Smooth muscle cell (in vitro differentiated cells): ENCODE results near the gene KCP. TPM values are rescaled to one million over a fixed set of nuclear protein-coding genes. Genes with fewer than 3 reads are reported as not detected.

Source experiments
- DNase-seq: peaks from one replicate; lab custom pipeline; 2025; ENCODE audit not compliant: unreplicated experiment; lab: John Stamatoyannopoulos, UW
- H2AFZ ChIP-seq: fragments of 200-600 bp; sonication (generic); 2 replicates; pipeline ENCODE4 v1.6.0; 2016; ENCODE audit warnings: antibody characterized with exemption, low read depth, mild to moderate bottlenecking
- H3F3A ChIP-seq: fragments of 200-600 bp; sonication (generic); 2 replicates; pipeline ENCODE4 v1.6.0; 2017; ENCODE audit warnings: antibody characterized with exemption, low read depth
- H3K27ac ChIP-seq: fragments of 200-600 bp; sonication (generic); 2 replicates; pipeline ENCODE4 v1.5.1; 2016; ENCODE audit warnings: low read depth, mild to moderate bottlenecking
- H3K27me3 ChIP-seq: fragments of 200-600 bp; sonication (generic); 2 replicates; pipeline ENCODE4 v1.6.1; 2016; ENCODE audit warnings: low read depth, mild to moderate bottlenecking
- H3K36me3 ChIP-seq: fragments of 200-600 bp; sonication (generic); 2 replicates; pipeline ENCODE4 v1.5.1; 2016; ENCODE audit warnings: low read depth
- H3K4me1 ChIP-seq: fragments of 200-600 bp; sonication (generic); 2 replicates; pipeline ENCODE4 v1.5.1; 2016; ENCODE audit warnings: low read depth
- H3K4me2 ChIP-seq: fragments of 200-600 bp; sonication (generic); 2 replicates; pipeline ENCODE4 v1.6.0; 2016; ENCODE audit warnings: mild to moderate bottlenecking
- H3K4me3 ChIP-seq: fragments of 200-600 bp; sonication (generic); 2 replicates; pipeline ENCODE4 v1.5.1; 2016; ENCODE audit warnings: mild to moderate bottlenecking
- H3K79me2 ChIP-seq: fragments of 200-600 bp; sonication (generic); 2 replicates; pipeline ENCODE4 v1.6.0; 2016; ENCODE audit warnings: low read depth, mild to moderate bottlenecking
- H3K9ac ChIP-seq: fragments of 200-600 bp; sonication (generic); 2 replicates; pipeline ENCODE4 v1.6.0; 2016; ENCODE audit warnings: low read depth
- H3K9me3 ChIP-seq: fragments of 200-600 bp; sonication (generic); replicated peaks from 2 replicates; pipeline ENCODE4 v1.5.1; 2016; ENCODE audit warnings: low read depth
- H4K20me1 ChIP-seq: fragments of 200-600 bp; sonication (generic); 2 replicates; pipeline ENCODE4 v1.6.0; 2016; ENCODE audit warnings: low read depth
- WGBS: methylation state at CpG from one replicate; pipeline ENCODE4 v1.1.7; 2016; ENCODE audit warnings: low lambda C conversion rate; 5-methylcytosine and 5-hydroxymethylcytosine counted together
- polyA plus RNA-seq: library from polyadenylated mRNA; unstranded; fragments of >200 nt; fragmentation: Nextera tagmentation; extraction: Ambion mirVana; gene quantifications from 2 replicates; pipeline ENCODE4 v1.2.1, GENCODE V29; 2016
- total RNA-seq: library from RNA; depleted of rRNA; stranded (reverse); fragments of >200 nt; gene quantifications from 2 replicates; pipeline ENCODE4 v1.2.3, GENCODE V29; 2014
- TF ChIP-seq, protein P1 (sequence below): fragments of 200-600 bp; sonication (generic); IDR thresholded peaks from 2 replicates; pipeline ENCODE4 v1.5.1; 2017; ENCODE audit warnings: borderline replicate concordance, mild to moderate bottlenecking, antibody characterized with exemption; ENCODE audit not compliant: insufficient read depth, poor library complexity, severe bottlenecking

Gene KCP
- total and polyA plus RNA-seq, 2 experiments from 2014 or later: 0.99 to 4.5 TPM

DNA sequence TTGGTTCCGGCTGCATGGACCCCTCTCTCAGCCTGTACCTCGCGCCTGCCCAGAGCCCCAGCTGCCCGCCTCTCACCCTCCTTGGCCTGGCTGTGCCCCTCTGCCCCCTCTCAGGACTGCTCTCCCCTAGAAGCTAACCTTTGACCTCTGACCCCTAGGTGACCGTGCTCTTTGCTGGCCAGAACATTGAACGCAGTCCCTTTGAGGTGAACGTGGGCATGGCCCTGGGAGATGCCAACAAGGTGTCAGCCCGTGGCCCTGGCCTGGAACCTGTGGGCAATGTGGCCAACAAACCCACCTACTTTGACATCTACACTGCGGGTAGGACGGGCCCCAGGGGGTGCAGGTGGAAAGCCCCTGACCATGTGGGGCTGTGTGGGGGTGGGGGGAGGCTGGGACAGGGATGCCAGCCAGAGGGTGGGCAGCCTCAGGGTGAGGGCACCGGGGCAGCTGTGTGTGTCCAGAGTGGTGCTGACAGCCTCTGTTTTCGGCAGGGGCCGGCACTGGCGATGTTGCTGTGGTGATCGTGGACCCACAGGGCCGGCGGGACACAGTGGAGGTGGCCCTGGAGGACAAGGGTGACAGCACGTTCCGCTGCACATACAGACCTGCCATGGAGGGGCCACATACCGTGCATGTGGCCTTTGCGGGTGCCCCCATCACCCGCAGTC, 72.3 kb downstream of the KCP start:
- Histone ChIP-seq H3F3A (no peaks in the 10 kb centered on the region), H3K4me3 (no peak overlapping the region), H3K27ac (no peak overlapping the region), H3K27me3 (no peaks in the 10 kb centered on the region), H3K4me1 (peaks cover 11% of the 10 kb centered on the region), H3K9ac (no peak overlapping the region), H4K20me1 (peaks cover 88% of the 10 kb centered on the region), H3K79me2 (no peaks in the 10 kb centered on the region), H3K36me3 (no peaks in the 10 kb centered on the region), H3K9me3 (no peaks in the 10 kb centered on the region), H2AFZ (no peak overlapping the region), H3K4me2 (no peak overlapping the region)
- TF ChIP-seq, protein P1, sequence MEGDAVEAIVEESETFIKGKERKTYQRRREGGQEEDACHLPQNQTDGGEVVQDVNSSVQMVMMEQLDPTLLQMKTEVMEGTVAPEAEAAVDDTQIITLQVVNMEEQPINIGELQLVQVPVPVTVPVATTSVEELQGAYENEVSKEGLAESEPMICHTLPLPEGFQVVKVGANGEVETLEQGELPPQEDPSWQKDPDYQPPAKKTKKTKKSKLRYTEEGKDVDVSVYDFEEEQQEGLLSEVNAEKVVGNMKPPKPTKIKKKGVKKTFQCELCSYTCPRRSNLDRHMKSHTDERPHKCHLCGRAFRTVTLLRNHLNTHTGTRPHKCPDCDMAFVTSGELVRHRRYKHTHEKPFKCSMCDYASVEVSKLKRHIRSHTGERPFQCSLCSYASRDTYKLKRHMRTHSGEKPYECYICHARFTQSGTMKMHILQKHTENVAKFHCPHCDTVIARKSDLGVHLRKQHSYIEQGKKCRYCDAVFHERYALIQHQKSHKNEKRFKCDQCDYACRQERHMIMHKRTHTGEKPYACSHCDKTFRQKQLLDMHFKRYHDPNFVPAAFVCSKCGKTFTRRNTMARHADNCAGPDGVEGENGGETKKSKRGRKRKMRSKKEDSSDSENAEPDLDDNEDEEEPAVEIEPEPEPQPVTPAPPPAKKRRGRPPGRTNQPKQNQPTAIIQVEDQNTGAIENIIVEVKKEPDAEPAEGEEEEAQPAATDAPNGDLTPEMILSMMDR: no peak
- no peak for DNase-seq
- 95% methylated on average over 20 of the region's 22 CpGs for WGBS

DNA sequence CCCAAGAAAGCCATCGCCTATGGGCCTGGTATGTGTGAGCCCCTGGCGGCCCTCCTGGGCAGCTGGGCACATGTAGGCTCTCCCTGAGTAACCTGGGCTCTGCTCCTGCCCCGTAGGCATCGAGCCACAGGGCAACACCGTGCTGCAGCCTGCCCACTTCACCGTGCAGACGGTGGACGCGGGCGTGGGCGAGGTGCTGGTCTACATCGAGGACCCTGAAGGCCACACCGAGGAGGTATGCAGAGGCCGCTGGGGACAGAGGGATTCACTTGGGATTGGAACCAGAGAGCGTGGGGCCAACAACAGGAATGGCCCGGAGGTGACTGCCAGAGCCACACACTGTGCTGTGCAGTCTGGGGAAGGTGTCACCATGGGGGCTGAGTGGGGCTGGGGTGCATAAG, 73.0 kb downstream of the KCP start:
- Histone ChIP-seq H3K4me3 (no peak overlapping the region), H2AFZ (no peak overlapping the region), H3K79me2 (no peaks in the 10 kb centered on the region), H3K9me3 (no peaks in the 10 kb centered on the region), H3K27me3 (no peaks in the 10 kb centered on the region), H3K4me2 (no peak overlapping the region), H3F3A (no peaks in the 10 kb centered on the region), H3K27ac (no peak overlapping the region), H3K4me1 (peaks cover 18% of the 10 kb centered on the region), H3K9ac (no peak overlapping the region), H4K20me1 (peaks cover 93% of the 10 kb centered on the region), H3K36me3 (no peaks in the 10 kb centered on the region)
- DNase-seq: no peak
- TF ChIP-seq, protein P1: no peak
- 99% methylated on average over 16 of the region's 16 CpGs for WGBS

DNA sequence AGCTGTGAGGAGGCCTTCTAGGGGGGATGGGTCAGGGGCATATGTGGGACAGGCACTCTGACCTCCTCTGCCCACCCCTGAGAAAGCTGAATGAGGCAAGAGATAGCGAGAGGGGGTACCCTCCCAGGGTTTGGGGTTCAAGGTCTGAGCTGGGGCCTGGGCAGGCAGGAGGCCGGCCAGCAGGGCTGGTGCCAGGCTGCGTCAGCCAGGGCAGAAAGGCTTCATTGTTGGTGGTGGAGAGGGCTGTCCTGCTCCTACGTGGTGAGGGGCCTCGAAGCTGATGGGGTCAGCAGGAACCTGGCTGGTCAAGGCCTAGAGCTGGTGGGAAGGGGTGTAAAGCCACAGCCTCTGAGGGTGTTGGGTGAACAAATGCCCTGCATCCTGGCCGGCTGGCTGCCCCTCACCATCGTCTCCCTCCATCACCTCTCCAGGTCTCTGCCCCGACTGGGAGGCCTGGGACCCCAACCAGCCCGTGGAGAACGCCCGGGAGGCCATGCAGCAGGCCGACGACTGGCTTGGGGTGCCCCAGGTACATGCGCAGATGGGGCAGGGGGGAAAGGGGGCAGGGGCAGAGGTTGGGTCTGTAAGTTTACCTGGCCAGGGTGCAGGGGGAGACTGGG, 73.7 kb downstream of the KCP start:
- H3K4me2 ChIP-seq: no peak overlapping the region
- no peaks in the 10 kb centered on the region for H3K27me3 ChIP-seq
- no peak for DNase-seq
- H3K4me1 ChIP-seq: peaks cover 25% of the 10 kb centered on the region
- H3K27ac ChIP-seq: no peak overlapping the region
- no peaks in the 10 kb centered on the region for H3K9me3 ChIP-seq
- no peak overlapping the region for H2AFZ ChIP-seq
- no peak overlapping the region for H3K4me3 ChIP-seq
- H4K20me1 ChIP-seq: peaks cover 90% of the 10 kb centered on the region
- 98% methylated on average over 14 of the region's 14 CpGs for WGBS
- no peak overlapping the region for H3K9ac ChIP-seq
- no peaks in the 10 kb centered on the region for H3K79me2 ChIP-seq
- H3K36me3 ChIP-seq: no peaks in the 10 kb centered on the region
- TF ChIP-seq, protein P1: no peak
- no peaks in the 10 kb centered on the region for H3F3A ChIP-seq
